Fibroblast of the conjunctiva (primary cell): ENCODE data around the gene GSTA3.
"Not testable (repeated sequence)": the region's sequence is repeated elsewhere in the genome, so short reads cannot be mapped to it uniquely, and the experiment has no call there.

Experiments
- DNase-seq: peaks from one replicate; pipeline ENCODE4 v3.0.0-alpha.2; 2010; ENCODE audit warnings: low read depth

GSTA3 gene

GRCh38 chr6:52909531-52909930, at the start of gene GSTA3:
Gene GSTA3 (minus strand): TSS chr6:52909698. CDS start chr6:52905834, 3,864 bp downstream.
- DNase-seq: no peak

DNA sequence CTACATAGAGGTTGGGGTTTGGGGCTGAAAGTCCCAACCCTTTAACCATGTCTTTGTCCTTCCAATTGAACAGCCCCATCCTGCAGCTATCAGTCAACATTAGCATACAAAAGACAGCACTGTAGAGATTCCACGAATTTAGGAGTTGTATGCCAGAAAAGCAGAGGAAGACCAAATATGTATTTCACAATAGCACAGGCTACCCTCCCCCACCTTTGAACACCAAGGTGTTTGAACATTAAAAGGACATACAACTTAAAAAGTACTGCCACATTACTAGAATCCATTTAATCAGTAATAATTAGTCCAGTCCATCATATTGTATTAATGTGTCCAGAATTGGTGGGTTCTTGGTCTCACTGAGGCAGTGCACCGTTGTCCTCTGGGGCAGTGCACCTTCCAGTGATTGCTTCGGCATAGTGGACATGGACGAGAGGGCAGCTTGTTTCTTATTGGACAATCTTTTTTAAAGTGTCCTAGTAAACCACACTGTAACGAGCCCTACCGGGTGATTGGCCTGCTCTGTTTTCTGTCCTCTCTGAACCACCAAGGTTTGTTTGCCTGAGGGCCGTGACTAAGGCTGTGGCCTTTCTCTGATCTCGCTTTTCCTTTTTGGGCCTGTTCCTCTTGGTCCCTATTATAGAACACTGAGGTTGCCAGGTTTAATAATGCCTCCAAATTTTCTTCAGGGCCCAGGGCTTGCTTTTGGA, 49.2 kb upstream of the GSTA3 start:
- no peak for DNase-seq

- no peak for DNase-seq
These were observed 46.4 kb upstream of the GSTA3 start for GRCh38 chr6:52955871-52956270.

- no peak for DNase-seq
These were observed 44.7 kb upstream of the GSTA3 start for GRCh38 chr6:52953911-52954839.

DNA sequence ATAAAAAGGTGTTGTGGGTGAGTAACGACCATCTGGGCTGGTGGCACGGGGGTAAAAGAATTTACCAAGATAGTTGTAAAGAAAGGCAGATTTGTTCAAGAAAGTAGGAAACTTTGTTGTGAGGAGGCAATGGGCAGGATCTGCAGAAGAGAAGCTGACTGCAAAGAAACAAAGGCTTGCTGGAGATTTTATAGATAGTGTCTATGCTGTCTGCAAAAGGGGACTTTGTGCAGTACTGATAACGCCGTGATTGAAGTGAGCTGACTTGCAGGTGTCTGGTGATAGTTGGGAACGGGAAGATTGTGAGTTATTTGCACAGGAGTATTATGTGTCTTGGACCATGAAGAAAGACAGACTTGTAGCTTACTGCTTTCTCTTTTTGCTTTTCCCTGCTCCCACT, 36.8 kb upstream of the GSTA3 start:
- DNase-seq: no peak

- DNase-seq: not testable (repeated sequence)
These were observed 33.3 kb upstream of the GSTA3 start for GRCh38 chr6:52942821-52943220.

DNA sequence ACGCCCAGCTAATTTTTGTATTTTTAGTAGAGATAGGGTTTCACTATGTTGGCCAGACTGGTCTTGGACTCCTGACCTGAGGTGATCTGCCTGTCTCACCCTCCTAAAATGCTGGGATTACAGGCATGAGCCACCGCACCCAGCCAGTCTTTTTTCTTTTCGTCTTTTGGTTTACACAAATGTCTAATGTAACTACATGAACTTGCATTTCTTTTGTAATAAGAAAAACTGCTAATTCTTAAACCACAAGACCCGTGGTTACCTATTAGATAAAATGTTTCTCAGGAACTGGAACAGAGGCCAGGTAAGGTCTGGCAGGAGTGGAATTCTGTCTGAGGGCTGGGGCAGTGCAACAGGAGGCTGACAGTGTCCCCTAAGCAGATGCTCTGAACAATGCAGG, 32.7 kb upstream of the GSTA3 start:
- no peak for DNase-seq

- no peak for DNase-seq
These were observed 28.4 kb upstream of the GSTA3 start for GRCh38 chr6:52937908-52938307.

GRCh38 chr6:52933778-52934177, 24.3 kb upstream of the GSTA3 start:
- DNase-seq: no peak

- no peak for DNase-seq
These were observed 21.9 kb upstream of the GSTA3 start for GRCh38 chr6:52931351-52931750.

DNA sequence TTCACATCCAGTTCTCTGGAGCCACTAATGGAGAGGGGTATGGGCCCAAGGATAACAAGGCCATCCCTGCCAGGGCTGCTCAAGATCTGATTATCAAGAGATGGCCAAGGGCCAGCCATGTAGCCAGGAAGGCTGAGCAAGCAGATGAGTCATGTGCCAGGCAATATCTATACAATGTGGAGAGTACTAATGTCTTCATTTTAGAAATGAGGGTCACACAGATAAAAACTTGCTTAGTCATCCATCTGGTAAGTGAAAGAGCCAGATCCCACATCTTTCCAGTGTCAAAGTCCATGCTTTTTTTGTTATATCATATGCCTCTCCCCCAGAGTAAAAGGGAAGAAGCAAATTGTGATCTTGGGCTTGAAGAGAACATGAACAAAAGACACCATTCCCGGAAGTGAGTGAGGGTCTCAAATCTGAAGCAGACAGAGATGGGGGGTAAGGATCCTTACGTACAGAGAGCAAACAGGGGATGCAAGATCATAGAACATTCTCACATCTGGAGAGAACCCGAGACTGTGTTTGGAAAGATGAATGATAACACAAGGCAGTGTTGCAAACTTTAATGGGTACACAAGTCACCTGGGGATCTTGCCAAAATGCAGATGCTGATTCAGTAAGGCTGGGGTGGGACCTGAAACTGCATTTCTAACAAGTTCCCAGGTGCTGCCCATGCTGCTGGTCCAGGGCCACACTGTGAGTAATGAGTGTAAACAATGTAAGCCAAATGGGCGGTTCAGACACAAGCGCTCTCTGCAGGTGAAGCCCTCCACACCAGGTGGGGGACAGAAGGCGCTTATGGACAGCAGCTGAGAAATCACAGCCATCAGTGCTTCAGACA, 20.0 kb upstream of the GSTA3 start:
- peak; percentile 72 for DNase-seq

DNA sequence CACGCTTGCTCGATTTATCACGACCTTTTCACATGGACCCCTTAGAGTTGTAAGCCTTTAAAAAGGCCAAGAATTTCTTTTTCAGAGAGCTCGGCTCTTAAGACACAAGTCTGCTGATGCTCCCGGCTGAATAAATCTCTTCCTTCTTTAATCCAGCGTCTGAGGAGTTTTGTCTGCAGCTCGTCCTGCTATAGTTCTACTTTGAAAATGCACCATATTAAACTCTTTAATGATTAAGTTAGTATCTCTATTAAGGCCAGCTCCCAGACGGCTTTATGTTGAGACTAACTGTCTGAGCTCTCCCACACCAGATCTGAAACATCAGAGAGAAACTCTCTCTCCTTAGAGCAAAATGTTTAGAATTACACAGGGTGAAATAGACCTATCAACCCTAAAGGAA, 18.0 kb upstream of the GSTA3 start:
- no peak for DNase-seq

- DNase-seq: no peak
These were observed 16.7 kb upstream of the GSTA3 start for GRCh38 chr6:52925919-52926792.

DNA sequence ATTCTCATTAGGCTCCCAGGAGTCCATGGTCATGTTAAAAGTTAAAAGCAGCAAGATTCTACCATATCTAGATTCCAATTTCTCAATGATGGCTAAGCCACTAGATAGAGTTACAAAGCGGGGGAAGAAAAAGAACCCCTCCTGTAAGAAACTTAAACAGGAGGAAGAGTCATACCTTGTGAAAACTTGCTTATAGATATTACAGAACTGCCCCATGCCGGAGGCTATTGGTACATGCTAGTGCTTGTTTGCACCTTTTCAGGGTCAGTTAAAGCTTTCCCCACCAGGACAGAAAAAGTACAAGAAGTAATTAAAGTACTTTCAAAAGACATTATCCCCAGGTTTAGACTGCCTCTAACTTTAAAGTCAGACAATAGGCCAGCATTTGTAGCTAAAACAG, 15.5 kb upstream of the GSTA3 start:
- DNase-seq: no peak

- not testable (repeated sequence) for DNase-seq
These were observed 14.2 kb upstream of the GSTA3 start for GRCh38 chr6:52923689-52924088.

GRCh38 chr6:52922161-52922560, 12.7 kb upstream of the GSTA3 start:
- no peak for DNase-seq

- no peak for DNase-seq
These were observed 12.2 kb upstream of the GSTA3 start for GRCh38 chr6:52921743-52922142.

DNA sequence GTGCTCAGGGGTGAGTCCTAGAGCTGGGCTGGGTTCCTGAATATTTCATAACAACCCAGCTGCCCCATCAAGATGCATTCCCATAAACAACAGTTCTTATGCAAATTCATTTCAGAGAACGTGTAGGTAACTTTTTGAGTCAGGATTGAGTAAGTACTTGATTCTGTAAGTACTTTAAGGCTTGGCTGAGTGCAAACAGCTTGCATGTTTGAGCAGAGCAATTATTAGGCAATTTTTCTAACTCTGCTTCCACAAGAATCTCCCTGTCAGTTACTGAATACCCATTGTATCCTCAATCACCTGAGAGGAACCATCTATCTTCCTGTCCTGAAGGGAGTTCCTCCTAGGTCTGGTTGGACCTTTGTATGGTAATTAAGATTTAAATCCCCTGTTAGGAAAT, 10.0 kb upstream of the GSTA3 start:
- DNase-seq: peak; percentile 14

- DNase-seq: not testable (repeated sequence)
These were observed 9.3 kb upstream of the GSTA3 start for GRCh38 chr6:52918771-52919170.

GRCh38 chr6:52918027-52918686, 8.7 kb upstream of the GSTA3 start:
- DNase-seq: peak; percentile 78

GRCh38 chr6:52914516-52914915, 5.0 kb upstream of the GSTA3 start:
- no peak for DNase-seq
